Neural progenitor cell (in vitro differentiated cells): Measurements from ENCODE around the gene GLYATL3. TPM values are rescaled to one million over a fixed set of nuclear protein-coding genes. Genes with fewer than 3 reads are reported as not detected.

Experiments
- DNase-seq: peaks from one replicate; pipeline ENCODE4 v3.0.0-alpha.2; 2016; ENCODE audit warnings: low spot score
- H2AFZ ChIP-seq: fragments of 200-600 bp; sonication (generic); replicated peaks from 2 replicates; pipeline ENCODE4 v1.6.1; 2016; ENCODE audit warnings: antibody characterized with exemption
- H3F3A ChIP-seq: fragments of 200-600 bp; sonication (generic); 2 replicates; pipeline ENCODE4 v1.6.1; 2016; ENCODE audit warnings: antibody characterized with exemption, low read depth
- H3K27ac ChIP-seq: fragments of 200-600 bp; sonication (generic); 2 replicates; pipeline ENCODE4 v1.5.1; 2016; ENCODE audit warnings: mild to moderate bottlenecking
- H3K27me3 ChIP-seq: fragments of 200-600 bp; sonication (generic); 2 replicates; pipeline ENCODE4 v1.6.1; 2016; ENCODE audit warnings: mild to moderate bottlenecking, moderate library complexity
- H3K36me3 ChIP-seq: fragments of 200-600 bp; sonication (generic); 2 replicates; pipeline ENCODE4 v1.5.1; 2016
- H3K4me1 ChIP-seq: fragments of 200-600 bp; sonication (generic); 2 replicates; pipeline ENCODE4 v1.6.1; 2016; ENCODE audit warnings: mixed run types
- H3K4me2 ChIP-seq: fragments of 200-600 bp; sonication (generic); 2 replicates; pipeline ENCODE4 v1.6.1; 2016
- H3K4me3 ChIP-seq: fragments of 200-600 bp; sonication (generic); 2 replicates; pipeline ENCODE4 v1.5.1; 2016
- H3K79me2 ChIP-seq: fragments of 200-600 bp; sonication (generic); 2 replicates; pipeline ENCODE4 v1.6.1; 2016; ENCODE audit warnings: low read depth
- H3K9ac ChIP-seq: fragments of 200-600 bp; sonication (generic); 2 replicates; pipeline ENCODE4 v1.6.1; 2016
- H3K9me3 ChIP-seq: fragments of 200-600 bp; sonication (generic); 2 replicates; pipeline ENCODE4 v1.5.1; 2016; ENCODE audit warnings: low read depth
- H4K20me1 ChIP-seq: fragments of 200-600 bp; sonication (generic); 2 replicates; pipeline ENCODE4 v1.6.1; 2016; ENCODE audit warnings: low read depth
- H3K27ac Mint-ChIP-seq: 3 replicates; pipeline ENCODE4 v1.8.0; 2021; ENCODE audit warnings: mixed read lengths
- H3K27me3 Mint-ChIP-seq: 2 replicates; pipeline ENCODE4 v1.8.0; 2022; ENCODE audit warnings: low read depth, mild to moderate bottlenecking, inconsistent platforms, moderate library complexity, mixed read lengths; ENCODE audit not compliant: insufficient read depth
- H3K36me3 Mint-ChIP-seq: 3 replicates; pipeline ENCODE4 v1.8.0; 2021; ENCODE audit warnings: mixed read lengths
- H3K4me1 Mint-ChIP-seq: 3 replicates; pipeline ENCODE4 v1.8.0; 2021; ENCODE audit warnings: mixed read lengths
- H3K4me3 Mint-ChIP-seq: 3 replicates; pipeline ENCODE4 v1.8.0; 2021; ENCODE audit warnings: mild to moderate bottlenecking, moderate library complexity, mixed read lengths
- H3K9me3 Mint-ChIP-seq: 3 replicates; pipeline ENCODE4 v1.8.0; 2020; ENCODE audit warnings: mixed read lengths
- EZH2 ChIP-seq: fragments of 200-600 bp; sonication (generic); IDR thresholded peaks from 2 replicates; pipeline ENCODE4 v1.6.1; 2017; ENCODE audit warnings: antibody characterized with exemption, mild to moderate bottlenecking, moderate library complexity
- EZH2phosphoT487 ChIP-seq: fragments of 200-600 bp; sonication (generic); IDR thresholded peaks from 2 replicates; pipeline ENCODE4 v1.6.1; 2017; ENCODE audit warnings: antibody characterized with exemption
- total RNA-seq: library from RNA; depleted of rRNA; stranded (reverse); fragments of >200 nt; gene quantifications from 2 replicates; pipeline ENCODE4 v1.2.3, GENCODE V29; 2015; ENCODE audit warnings: low replicate concordance
- TF ChIP-seq, protein P1 (sequence below): fragments of 200-600 bp; sonication (generic); IDR thresholded peaks from 2 replicates; pipeline ENCODE4 v1.5.1; 2017; ENCODE audit warnings: antibody characterized with exemption, mild to moderate bottlenecking

The GLYATL3 gene
- total RNA-seq, 1 donor from 2014 or later, result not detected

DNA sequence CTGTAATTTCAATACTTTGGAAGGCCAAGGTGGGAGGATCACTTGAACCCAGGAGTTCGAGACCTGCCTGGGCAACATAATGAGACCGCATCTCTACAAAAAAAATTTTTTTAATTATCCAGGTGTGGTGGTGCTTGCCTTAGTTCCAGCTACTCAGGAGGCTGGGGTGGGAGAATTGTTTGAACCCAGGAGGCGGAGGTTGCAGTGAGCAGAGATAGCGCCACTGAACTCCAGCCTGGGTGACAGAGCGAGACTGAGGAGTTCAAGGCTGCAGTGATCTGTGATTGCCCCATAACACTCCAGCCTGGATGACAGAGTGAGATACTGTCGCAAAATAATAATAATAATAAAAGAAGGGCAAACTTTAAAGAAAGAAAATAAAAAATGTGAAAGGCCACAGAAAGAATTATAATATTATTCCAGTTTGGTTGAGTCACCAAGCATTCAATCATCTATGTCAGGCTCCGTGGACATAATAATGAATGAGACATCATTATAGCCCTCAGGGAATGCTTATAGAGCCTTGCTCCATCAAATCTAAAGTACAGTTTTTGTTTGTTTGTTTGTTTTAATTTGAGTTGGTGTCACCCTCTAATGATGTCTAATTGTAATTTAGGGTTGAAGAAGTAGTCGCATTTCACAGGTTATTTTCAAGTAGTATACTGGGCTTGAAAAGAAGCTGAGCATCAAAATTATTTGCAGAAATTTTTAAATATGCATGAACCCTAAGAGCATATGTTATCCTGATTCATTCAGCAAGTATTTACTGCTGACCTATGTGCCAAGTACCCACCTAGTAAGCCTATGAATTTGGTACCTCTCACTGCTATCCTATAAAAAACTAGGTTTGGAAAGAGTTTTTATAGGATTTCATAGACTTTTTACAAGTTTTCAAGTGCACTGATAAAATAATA lies 15.1 kb downstream of the GLYATL3 start:
- Histone ChIP-seq H3K36me3 (no peaks in the 10 kb centered on the region), H3K9me3 (no peaks in the 10 kb centered on the region), H3F3A (no peaks in the 10 kb centered on the region), H3K4me3 (no peak overlapping the region), H3K79me2 (no peaks in the 10 kb centered on the region), H3K4me1 (no peaks in the 10 kb centered on the region), H3K4me2 (no peak overlapping the region), H3K27ac (no peak overlapping the region), H4K20me1 (no peaks in the 10 kb centered on the region), H3K9ac (no peak overlapping the region), H3K27me3 (no peaks in the 10 kb centered on the region), H2AFZ (no peak overlapping the region)
- TF ChIP-seq EZH2 (no peak), EZH2phosphoT487 (no peak)
- TF ChIP-seq, protein P1, sequence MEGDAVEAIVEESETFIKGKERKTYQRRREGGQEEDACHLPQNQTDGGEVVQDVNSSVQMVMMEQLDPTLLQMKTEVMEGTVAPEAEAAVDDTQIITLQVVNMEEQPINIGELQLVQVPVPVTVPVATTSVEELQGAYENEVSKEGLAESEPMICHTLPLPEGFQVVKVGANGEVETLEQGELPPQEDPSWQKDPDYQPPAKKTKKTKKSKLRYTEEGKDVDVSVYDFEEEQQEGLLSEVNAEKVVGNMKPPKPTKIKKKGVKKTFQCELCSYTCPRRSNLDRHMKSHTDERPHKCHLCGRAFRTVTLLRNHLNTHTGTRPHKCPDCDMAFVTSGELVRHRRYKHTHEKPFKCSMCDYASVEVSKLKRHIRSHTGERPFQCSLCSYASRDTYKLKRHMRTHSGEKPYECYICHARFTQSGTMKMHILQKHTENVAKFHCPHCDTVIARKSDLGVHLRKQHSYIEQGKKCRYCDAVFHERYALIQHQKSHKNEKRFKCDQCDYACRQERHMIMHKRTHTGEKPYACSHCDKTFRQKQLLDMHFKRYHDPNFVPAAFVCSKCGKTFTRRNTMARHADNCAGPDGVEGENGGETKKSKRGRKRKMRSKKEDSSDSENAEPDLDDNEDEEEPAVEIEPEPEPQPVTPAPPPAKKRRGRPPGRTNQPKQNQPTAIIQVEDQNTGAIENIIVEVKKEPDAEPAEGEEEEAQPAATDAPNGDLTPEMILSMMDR, result no peak
- no peak for DNase-seq
- Mint-ChIP-seq H3K27me3 (no peaks in the 10 kb centered on the region), H3K9me3 (no peaks in the 10 kb centered on the region), H3K36me3 (no peaks in the 10 kb centered on the region), H3K4me1 (no peaks in the 10 kb centered on the region), H3K4me3 (no peak overlapping the region), H3K27ac (no peak overlapping the region)

GRCh38 chr6:49515485-49516146 lies 15.9 kb downstream of the GLYATL3 start:
- no peaks in the 10 kb centered on the region for H3K36me3 Mint-ChIP-seq
- Histone ChIP-seq H3K79me2 (no peaks in the 10 kb centered on the region), H3K27me3 (no peaks in the 10 kb centered on the region), H3K36me3 (no peaks in the 10 kb centered on the region), H3K9me3 (no peaks in the 10 kb centered on the region), H3F3A (no peaks in the 10 kb centered on the region), H3K4me3 (no peak overlapping the region), H2AFZ (no peak overlapping the region), H3K27ac (no peak overlapping the region), H3K9ac (no peak overlapping the region), H3K4me1 (no peaks in the 10 kb centered on the region), H4K20me1 (no peaks in the 10 kb centered on the region), H3K4me2 (no peak overlapping the region)
- TF ChIP-seq EZH2phosphoT487, result no peak
- no peak for TF ChIP-seq EZH2
- TF ChIP-seq, protein P1, result no peak
- H3K4me1 Mint-ChIP-seq, result no peaks in the 10 kb centered on the region
- H3K9me3 Mint-ChIP-seq, result no peaks in the 10 kb centered on the region
- no peaks in the 10 kb centered on the region for H3K27me3 Mint-ChIP-seq
- no peak overlapping the region for H3K27ac Mint-ChIP-seq
- no peak for DNase-seq
- H3K4me3 Mint-ChIP-seq, result no peak overlapping the region

- Histone ChIP-seq H3F3A (no peaks in the 10 kb centered on the region), H3K4me2 (no peak overlapping the region), H3K4me1 (no peaks in the 10 kb centered on the region), H4K20me1 (no peaks in the 10 kb centered on the region), H3K27ac (no peak overlapping the region), H3K4me3 (no peak overlapping the region), H3K9ac (no peak overlapping the region), H3K9me3 (no peaks in the 10 kb centered on the region), H3K27me3 (no peaks in the 10 kb centered on the region), H3K79me2 (no peaks in the 10 kb centered on the region), H2AFZ (no peak overlapping the region), H3K36me3 (no peaks in the 10 kb centered on the region)
- no peak overlapping the region for H3K4me3 Mint-ChIP-seq
- no peaks in the 10 kb centered on the region for H3K36me3 Mint-ChIP-seq
- H3K27me3 Mint-ChIP-seq, result no peaks in the 10 kb centered on the region
- TF ChIP-seq EZH2phosphoT487, result no peak
- TF ChIP-seq EZH2, result no peak
- TF ChIP-seq, protein P1, result no peak
- H3K27ac Mint-ChIP-seq, result no peak overlapping the region
- DNase-seq, result no peak
- H3K9me3 Mint-ChIP-seq, result no peaks in the 10 kb centered on the region
- no peaks in the 10 kb centered on the region for H3K4me1 Mint-ChIP-seq
These were observed 16.4 kb downstream of the GLYATL3 start for GRCh38 chr6:49516147-49516505.
